Fibroblast of lung (primary cell): ENCODE results near the gene FAM222B.

Experiments used
- EZH2 ChIP-seq: IDR thresholded peaks from 2 replicates; pipeline ENCODE4 v1.5.1; 2012; ENCODE audit warnings: low read length, control low read depth, mild to moderate bottlenecking; ENCODE audit errors: missing control alignments
- TF ChIP-seq, protein P1 (sequence below), 2 donors: IDR thresholded peaks in 1 of 2; conservative IDR thresholded peaks in 1 of 2; 1 replicate in 1 of 2; 2 replicates in 1 of 2; pipeline ENCODE4 v1.5.1; 2011 to 2012; ENCODE audit warnings: low read length in 2 of 2, control low read depth in 1 of 2, inconsistent platforms in 1 of 2, low read depth in 1 of 2, mild to moderate bottlenecking in 1 of 2

- TF ChIP-seq EZH2, result no peak
- TF ChIP-seq, protein P1, sequence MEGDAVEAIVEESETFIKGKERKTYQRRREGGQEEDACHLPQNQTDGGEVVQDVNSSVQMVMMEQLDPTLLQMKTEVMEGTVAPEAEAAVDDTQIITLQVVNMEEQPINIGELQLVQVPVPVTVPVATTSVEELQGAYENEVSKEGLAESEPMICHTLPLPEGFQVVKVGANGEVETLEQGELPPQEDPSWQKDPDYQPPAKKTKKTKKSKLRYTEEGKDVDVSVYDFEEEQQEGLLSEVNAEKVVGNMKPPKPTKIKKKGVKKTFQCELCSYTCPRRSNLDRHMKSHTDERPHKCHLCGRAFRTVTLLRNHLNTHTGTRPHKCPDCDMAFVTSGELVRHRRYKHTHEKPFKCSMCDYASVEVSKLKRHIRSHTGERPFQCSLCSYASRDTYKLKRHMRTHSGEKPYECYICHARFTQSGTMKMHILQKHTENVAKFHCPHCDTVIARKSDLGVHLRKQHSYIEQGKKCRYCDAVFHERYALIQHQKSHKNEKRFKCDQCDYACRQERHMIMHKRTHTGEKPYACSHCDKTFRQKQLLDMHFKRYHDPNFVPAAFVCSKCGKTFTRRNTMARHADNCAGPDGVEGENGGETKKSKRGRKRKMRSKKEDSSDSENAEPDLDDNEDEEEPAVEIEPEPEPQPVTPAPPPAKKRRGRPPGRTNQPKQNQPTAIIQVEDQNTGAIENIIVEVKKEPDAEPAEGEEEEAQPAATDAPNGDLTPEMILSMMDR (conservative IDR thresholded peaks at IDR 0.05 in 1 of 2, IDR thresholded peaks at IDR 0.05 in 1 of 2; ENCODE audit: low read depth in 1 of 2, low read length in 2 of 2), result no peak
Observed at GRCh38 chr17:28728364-28729200, 114.0 kb downstream of the FAM222B start, which contains the start of gene NEK8.
